Tibial nerve (tissue), 4 donors: Measurements from ENCODE around the gene TBC1D5.

Source experiments
- EP300 ChIP-seq, 2 donors: sonication (generic); formaldehyde crosslinking; IDR thresholded peaks; one replicate each; pipeline ENCODE4 v1.6.1; 2017; ENCODE audit warnings: antibody characterized with exemption in 2 of 2, mild to moderate bottlenecking in 1 of 2
- POLR2A ChIP-seq, 2 donors: fragments of 450-650 bp; IDR thresholded peaks; one replicate each; pipeline ENCODE4 v1.6.1; 2017; ENCODE audit warnings: antibody characterized with exemption in 2 of 2, mild to moderate bottlenecking in 2 of 2, moderate library complexity in 2 of 2
- TF ChIP-seq, protein P1 (sequence below), 5 experiments: fragments of 200-600 bp in 3 of 5; fragments of 450-650 bp in 2 of 5; sonication (generic) in 3 of 5; IDR thresholded peaks; one replicate each; pipeline ENCODE4 v1.5.1; 2016 to 2019; ENCODE audit warnings: antibody characterized with exemption in 5 of 5, mild to moderate bottlenecking in 3 of 5, moderate library complexity in 2 of 5

DNA sequence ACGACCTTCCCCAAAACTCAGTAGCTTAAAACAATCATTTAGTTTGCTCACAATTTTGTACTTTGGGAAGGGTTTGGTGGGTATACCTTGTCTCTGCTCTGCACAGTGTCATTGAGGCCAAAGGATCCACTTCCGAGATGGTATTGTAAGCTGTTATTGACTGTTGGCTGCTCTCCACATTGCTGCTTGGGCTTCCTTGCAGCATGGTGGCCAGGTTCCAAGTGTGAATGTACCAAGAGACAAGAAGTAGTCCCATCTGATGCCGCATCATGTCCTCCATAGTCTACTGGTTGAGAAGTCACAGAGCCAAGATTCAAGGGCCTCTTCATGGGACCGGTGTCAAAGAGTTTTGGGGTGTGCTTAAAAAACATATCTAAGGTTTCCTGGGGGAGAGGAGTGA, 589.2 kb downstream of the TBC1D5 start:
- TF ChIP-seq POLR2A (IDR thresholded peaks at IDR 0.05): no peak
- TF ChIP-seq, protein P1, sequence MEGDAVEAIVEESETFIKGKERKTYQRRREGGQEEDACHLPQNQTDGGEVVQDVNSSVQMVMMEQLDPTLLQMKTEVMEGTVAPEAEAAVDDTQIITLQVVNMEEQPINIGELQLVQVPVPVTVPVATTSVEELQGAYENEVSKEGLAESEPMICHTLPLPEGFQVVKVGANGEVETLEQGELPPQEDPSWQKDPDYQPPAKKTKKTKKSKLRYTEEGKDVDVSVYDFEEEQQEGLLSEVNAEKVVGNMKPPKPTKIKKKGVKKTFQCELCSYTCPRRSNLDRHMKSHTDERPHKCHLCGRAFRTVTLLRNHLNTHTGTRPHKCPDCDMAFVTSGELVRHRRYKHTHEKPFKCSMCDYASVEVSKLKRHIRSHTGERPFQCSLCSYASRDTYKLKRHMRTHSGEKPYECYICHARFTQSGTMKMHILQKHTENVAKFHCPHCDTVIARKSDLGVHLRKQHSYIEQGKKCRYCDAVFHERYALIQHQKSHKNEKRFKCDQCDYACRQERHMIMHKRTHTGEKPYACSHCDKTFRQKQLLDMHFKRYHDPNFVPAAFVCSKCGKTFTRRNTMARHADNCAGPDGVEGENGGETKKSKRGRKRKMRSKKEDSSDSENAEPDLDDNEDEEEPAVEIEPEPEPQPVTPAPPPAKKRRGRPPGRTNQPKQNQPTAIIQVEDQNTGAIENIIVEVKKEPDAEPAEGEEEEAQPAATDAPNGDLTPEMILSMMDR (IDR thresholded peaks at IDR 0.05): no peak
- no peak for TF ChIP-seq EP300 (IDR thresholded peaks at IDR 0.05)
